ENCODE data around the gene HSD3B7. TPM values are rescaled to one million over a fixed set of nuclear protein-coding genes. Genes with fewer than 3 reads are reported as not detected.

The HSD3B7 gene
- total RNA-seq, 2 experiments from 2014 or later: 0.45 to 1.3 TPM

DNA sequence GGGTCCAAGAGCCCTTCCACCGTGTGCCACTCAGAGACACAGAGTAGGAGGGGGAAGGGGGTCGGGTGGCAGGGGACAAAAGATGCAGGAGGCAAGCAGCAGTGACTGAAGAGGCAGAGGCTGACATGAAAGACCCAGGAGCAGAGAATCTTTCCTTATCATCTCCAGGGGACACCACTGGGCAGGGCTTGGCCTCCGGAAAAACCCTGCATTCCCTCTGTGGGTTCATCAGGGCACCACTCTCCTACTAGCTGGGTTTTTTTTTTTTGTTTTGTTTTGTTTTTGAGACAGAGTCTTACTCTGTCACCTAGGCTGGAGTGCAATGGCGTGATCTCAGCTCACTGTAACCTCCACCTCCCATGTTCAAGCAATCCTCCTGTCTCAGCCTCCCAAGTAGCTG, 46.3 kb downstream of the HSD3B7 start:
- CTCF ChIA-PET: interaction anchor here (1.6 kb wide), 1 partner anchor 46 kb away, joined by 5 read pairs; the partner anchor contains the start of gene HSD3B7
- no peaks in the 10 kb centered on the region for H3K9me3 Mint-ChIP-seq
- ATAC-seq: no peak
- peaks cover 20% of the 10 kb centered on the region for H3K4me1 Mint-ChIP-seq (ENCODE audit: low read depth)
- no peak for DNase-seq
- TF ChIP-seq, protein P1, sequence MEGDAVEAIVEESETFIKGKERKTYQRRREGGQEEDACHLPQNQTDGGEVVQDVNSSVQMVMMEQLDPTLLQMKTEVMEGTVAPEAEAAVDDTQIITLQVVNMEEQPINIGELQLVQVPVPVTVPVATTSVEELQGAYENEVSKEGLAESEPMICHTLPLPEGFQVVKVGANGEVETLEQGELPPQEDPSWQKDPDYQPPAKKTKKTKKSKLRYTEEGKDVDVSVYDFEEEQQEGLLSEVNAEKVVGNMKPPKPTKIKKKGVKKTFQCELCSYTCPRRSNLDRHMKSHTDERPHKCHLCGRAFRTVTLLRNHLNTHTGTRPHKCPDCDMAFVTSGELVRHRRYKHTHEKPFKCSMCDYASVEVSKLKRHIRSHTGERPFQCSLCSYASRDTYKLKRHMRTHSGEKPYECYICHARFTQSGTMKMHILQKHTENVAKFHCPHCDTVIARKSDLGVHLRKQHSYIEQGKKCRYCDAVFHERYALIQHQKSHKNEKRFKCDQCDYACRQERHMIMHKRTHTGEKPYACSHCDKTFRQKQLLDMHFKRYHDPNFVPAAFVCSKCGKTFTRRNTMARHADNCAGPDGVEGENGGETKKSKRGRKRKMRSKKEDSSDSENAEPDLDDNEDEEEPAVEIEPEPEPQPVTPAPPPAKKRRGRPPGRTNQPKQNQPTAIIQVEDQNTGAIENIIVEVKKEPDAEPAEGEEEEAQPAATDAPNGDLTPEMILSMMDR (IDR thresholded peaks at IDR 0.05): no peak
- peaks cover 4% of the 10 kb centered on the region for H3K36me3 Mint-ChIP-seq (ENCODE audit: low read depth)
- H3K4me3 Mint-ChIP-seq: no peak overlapping the region
- no peaks in the 10 kb centered on the region for H3K27me3 Mint-ChIP-seq
- intact Hi-C loops (cut with micrococcal nuclease): loop anchor here (5.0 kb wide), 1 partner anchor 41 kb away; the partner anchor contains the start of genes ZNF646 and ZNF668
- POLR2A ChIA-PET: interaction anchor here (1.3 kb wide), 1 partner anchor 15 kb away, joined by 3 read pairs; no protein-coding TSS in a partner anchor
- H3K27ac Mint-ChIP-seq: no peak overlapping the region

DNA sequence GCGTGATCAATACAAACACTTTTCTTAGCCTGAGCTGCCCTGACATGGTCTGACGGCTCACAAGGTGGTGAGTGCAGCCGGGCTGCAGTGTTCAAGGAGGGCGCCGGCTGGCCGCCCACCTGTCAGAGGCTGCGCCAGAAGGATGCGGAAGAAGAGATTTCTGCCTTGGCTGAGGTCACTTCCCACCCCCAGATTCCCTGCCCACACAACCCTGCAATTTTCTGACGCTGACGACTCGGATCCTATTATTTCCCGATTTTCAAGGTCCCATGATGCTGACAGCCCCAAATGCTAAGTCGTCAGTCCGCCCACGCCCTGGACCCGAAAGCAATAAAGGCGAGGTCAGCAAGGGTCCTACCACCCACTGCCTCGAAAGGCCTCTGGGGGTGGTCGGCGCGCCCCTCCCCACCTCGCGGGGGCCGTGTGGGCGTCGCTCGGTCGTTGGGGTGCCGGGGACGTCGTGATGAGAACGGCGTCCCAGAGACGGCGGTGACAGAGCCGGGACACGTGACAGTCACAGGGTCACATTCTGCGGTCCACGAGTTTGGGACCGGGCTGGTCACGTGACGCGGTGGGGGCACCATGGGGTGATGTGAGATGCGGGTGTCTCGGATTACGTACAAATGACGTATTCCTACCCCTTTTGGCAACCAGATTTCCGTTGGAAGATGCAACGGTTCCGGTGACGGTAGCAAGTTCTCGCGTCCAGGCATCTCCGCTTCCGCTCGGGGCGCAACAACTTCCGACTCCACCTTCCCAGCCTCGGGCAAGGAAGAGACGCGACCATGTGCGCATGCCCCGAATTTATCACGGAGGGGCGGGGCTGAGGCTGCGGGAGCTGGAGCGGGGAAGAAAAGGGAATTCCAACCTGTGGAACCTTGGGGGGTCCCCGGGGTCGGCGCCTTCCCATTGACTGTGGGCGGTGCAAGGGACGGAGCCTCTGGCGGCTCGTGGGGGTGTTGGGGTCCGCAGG, 48.0 kb downstream of the HSD3B7 start, which contains the start of gene STX4:
TSS of gene STX4 (plus strand) at position 823 of the 973 bp plus-strand sequence. CDS start 248 bp downstream, outside the sequence.
- ATAC-seq: peak; percentile 84
- H3K4me3 Mint-ChIP-seq: peak within 1 kb of the TSS; percentile 85
- H3K4me1 Mint-ChIP-seq (ENCODE audit: low read depth): peaks cover 22% of the 10 kb centered on the region
- no peaks in the 10 kb centered on the region for H3K9me3 Mint-ChIP-seq
- TF ChIP-seq, protein P1 (IDR thresholded peaks at IDR 0.05): no peak
- POLR2A ChIA-PET: interaction anchor here (0.5 to 3.7 kb wide), 4 partner anchors 41 to 410 kb away, joined by 3 to 17 read pairs (median 4); partner anchors contain the start of genes FUS, ZNF646 and ZNF668
- H3K27me3 Mint-ChIP-seq: no peaks in the 10 kb centered on the region
- peak; percentile 99 for DNase-seq
- H3K27ac Mint-ChIP-seq: peak within 1 kb of the TSS; percentile 89
- intact Hi-C loops (cut with micrococcal nuclease): loop anchor here (5.0 kb wide), 1 partner anchor 39 kb away; the partner anchor contains the start of genes ZNF646 and ZNF668
- CTCF ChIA-PET: interaction anchor here (0.7 to 1.0 kb wide), 2 partner anchors 51 to 147 kb away, joined by 3 read pairs; partner anchors contain the start of gene FUS
- H3K36me3 Mint-ChIP-seq (ENCODE audit: low read depth): peaks cover 7% of the 10 kb centered on the region

DNA sequence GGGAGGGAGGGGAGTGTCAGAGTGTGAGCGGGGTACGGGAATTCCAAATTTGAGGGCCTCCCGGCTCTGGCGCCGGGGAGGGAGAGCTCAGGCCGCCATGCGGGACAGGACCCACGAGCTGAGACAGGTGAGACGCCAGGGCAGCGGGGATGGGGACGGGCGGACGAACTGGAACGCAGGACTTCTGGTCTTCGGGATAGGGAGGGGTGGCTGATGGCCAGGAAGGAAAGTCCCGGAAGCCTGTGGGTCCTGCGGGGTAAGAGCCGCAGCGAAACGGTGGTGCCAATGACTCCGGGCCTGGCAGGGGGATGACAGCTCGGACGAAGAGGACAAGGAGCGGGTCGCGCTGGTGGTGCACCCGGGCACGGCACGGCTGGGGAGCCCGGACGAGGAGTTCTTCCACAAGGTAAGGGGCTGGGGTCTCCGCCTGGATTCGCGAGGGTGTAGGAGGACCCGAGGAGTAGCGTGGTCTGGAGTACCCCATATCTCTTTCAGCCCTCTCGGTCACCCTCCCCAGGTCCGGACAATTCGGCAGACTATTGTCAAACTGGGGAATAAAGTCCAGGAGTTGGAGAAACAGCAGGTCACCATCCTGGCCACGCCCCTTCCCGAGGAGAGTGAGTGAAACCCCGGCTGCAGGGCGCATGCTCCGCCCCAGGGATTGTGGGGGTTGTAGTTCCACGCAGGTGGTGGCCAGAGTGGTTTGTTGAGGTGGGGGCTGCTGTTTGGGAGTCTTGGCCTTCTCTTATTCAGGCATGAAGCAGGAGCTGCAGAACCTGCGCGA, 48.9 kb downstream of the HSD3B7 start:
- intact Hi-C loops (cut with micrococcal nuclease): loop anchor here (5.0 kb wide), 1 partner anchor 38 kb away; the partner anchor contains the start of genes ZNF646 and ZNF668

DNA sequence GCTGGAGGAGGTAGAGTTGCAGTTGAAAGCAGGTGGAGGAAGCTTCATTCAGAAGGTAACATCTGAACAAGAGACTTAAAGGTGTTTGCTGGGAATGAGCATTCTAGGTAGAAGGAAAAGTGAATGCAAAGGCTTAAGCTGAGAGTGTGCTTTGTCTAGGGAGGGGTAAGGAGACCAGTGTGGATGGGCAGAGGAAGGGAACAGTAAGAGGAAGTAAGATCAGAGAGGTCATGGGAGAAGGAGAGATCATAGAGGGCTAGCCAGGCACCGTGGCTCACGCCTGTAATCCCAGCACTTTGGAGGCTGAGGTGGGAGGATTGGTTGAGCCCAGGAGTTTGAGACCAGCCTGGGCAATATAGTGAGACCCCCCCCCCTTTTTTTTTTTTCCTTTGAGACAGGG, 51.7 kb downstream of the HSD3B7 start:
- no peak overlapping the region for H3K27ac Mint-ChIP-seq
- peaks cover 10% of the 10 kb centered on the region for H3K36me3 Mint-ChIP-seq (ENCODE audit: low read depth)
- ChIA-PET POLR2A (interaction anchor here (3.7 kb wide), 1 partner anchor 37 kb away, joined by 17 read pairs; the partner anchor contains the start of genes ZNF646 and ZNF668), CTCF (no interaction called here)
- no peak overlapping the region for H3K4me3 Mint-ChIP-seq
- intact Hi-C loops (cut with micrococcal nuclease): no loop called here
- peaks cover 21% of the 10 kb centered on the region for H3K4me1 Mint-ChIP-seq (ENCODE audit: low read depth)
- no peak for DNase-seq
- no peak for ATAC-seq
- H3K27me3 Mint-ChIP-seq: no peaks in the 10 kb centered on the region
- H3K9me3 Mint-ChIP-seq: no peaks in the 10 kb centered on the region
- TF ChIP-seq, protein P1 (IDR thresholded peaks at IDR 0.05): no peak

More for the DNA sequence above, 48.9 kb downstream of the HSD3B7 start:
- Mint-ChIP-seq H3K27ac (peak overlapping the region; percentile 89), H3K9me3 (no peaks in the 10 kb centered on the region), H3K4me1 (ENCODE audit: low read depth) (peaks cover 22% of the 10 kb centered on the region), H3K27me3 (no peaks in the 10 kb centered on the region), H3K36me3 (ENCODE audit: low read depth) (peaks cover 7% of the 10 kb centered on the region), H3K4me3 (peak overlapping the region; percentile 85)
- peak; percentile 94 for DNase-seq
- POLR2A ChIA-PET: interaction anchor here (0.5 to 3.7 kb wide), 6 partner anchors 11 to 410 kb away, joined by 3 to 17 read pairs (median 4); partner anchors contain the start of genes FUS, ZNF646 and ZNF668
- CTCF ChIA-PET: interaction anchor here (0.7 to 1.2 kb wide), 4 partner anchors 48 to 146 kb away, joined by 3 to 4 read pairs (median 3); partner anchors contain the start of gene FUS
- TF ChIP-seq, protein P1 (IDR thresholded peaks at IDR 0.05): no peak
- ATAC-seq: peak; percentile 66

Other genes starting within 250 kb of the HSD3B7 start
- 10 to 100 TPM; 27.8 to 30.3 TPM for gene PHKG2, start 236.8 kb upstream of the HSD3B7 start, total RNA-seq
- 1 to 10 TPM; 3.8 to 3.9 TPM for gene CFAP119, start 223.1 kb upstream of the HSD3B7 start, total RNA-seq
- gene RNF40, start 222.9 kb upstream of the HSD3B7 start, total RNA-seq: 10 to 100 TPM; 63.2 to 68.1 TPM
- 1 to 10 TPM; 2.8 to 3.2 TPM for gene ZNF629, start 198.0 kb upstream of the HSD3B7 start, total RNA-seq
- 10 to 100 TPM; 21.8 to 23.6 TPM for gene BCL7C, start 91.1 kb upstream of the HSD3B7 start, total RNA-seq
- under 1 TPM; 0.31 to 0.32 TPM for gene CTF1, start 88.6 kb upstream of the HSD3B7 start, total RNA-seq
- 10 to 100 TPM; 21.1 to 22.0 TPM for gene FBXL19, start 61.6 kb upstream of the HSD3B7 start, total RNA-seq
- gene ORAI3, start 36.1 kb upstream of the HSD3B7 start, total RNA-seq: 10 to 100 TPM in 1 of 2 experiments, 1 to 10 TPM in 1; 7.6 to 10.9 TPM
- 10 to 100 TPM; 18.0 to 19.2 TPM for gene SETD1A, start 27.5 kb upstream of the HSD3B7 start, total RNA-seq
- 1 to 10 TPM; 1.1 to 1.8 TPM for gene STX1B, start 25.4 kb downstream of the HSD3B7 start, total RNA-seq
- gene STX4, start 48.4 kb downstream of the HSD3B7 start, total RNA-seq: 10 to 100 TPM; 25.2 to 27.7 TPM
- gene ZNF668, start 89.0 kb downstream of the HSD3B7 start, total RNA-seq: 10 to 100 TPM; 16.2 to 18.8 TPM
- 10 to 100 TPM; 22.0 to 24.4 TPM for gene ZNF646, start 89.2 kb downstream of the HSD3B7 start, total RNA-seq
- gene PRSS53, start 103.7 kb downstream of the HSD3B7 start, total RNA-seq: 1 to 10 TPM; 5.5 to 8.6 TPM
- gene VKORC1, start 109.6 kb downstream of the HSD3B7 start, total RNA-seq: 10 to 100 TPM; 68.5 to 71.5 TPM
- 10 to 100 TPM; 55.1 to 58.7 TPM for gene BCKDK, start 123.2 kb downstream of the HSD3B7 start, total RNA-seq
- gene KAT8, start 132.5 kb downstream of the HSD3B7 start, total RNA-seq: 10 to 100 TPM; 55.6 to 58.7 TPM
- not detected for gene PRSS8, start 150.5 kb downstream of the HSD3B7 start, total RNA-seq
- gene PRSS36, start 164.9 kb downstream of the HSD3B7 start, total RNA-seq: under 1 TPM; 0.18 to 0.72 TPM
- 100 to 1,000 TPM; 486 to 533 TPM for gene FUS, start 194.9 kb downstream of the HSD3B7 start, total RNA-seq
- 1 to 10 TPM; 5.9 to 6.1 TPM for gene PYCARD, start 217.6 kb downstream of the HSD3B7 start, total RNA-seq
- not detected for gene TRIM72, start 228.9 kb downstream of the HSD3B7 start, total RNA-seq
- not detected for gene PYDC1, start 231.9 kb downstream of the HSD3B7 start, total RNA-seq